Neural progenitor cell (in vitro differentiated cells): ENCODE measurements around the gene LAMA2. TPM values are rescaled to one million over a fixed set of nuclear protein-coding genes. Genes with fewer than 3 reads are reported as not detected.

ENCODE experiments used
- DNase-seq: peaks from one replicate; pipeline ENCODE4 v3.0.0-alpha.2; 2016; ENCODE audit warnings: low spot score
- H2AFZ ChIP-seq: fragments of 200-600 bp; sonication (generic); replicated peaks from 2 replicates; pipeline ENCODE4 v1.6.1; 2016; ENCODE audit warnings: antibody characterized with exemption
- H3F3A ChIP-seq: fragments of 200-600 bp; sonication (generic); 2 replicates; pipeline ENCODE4 v1.6.1; 2016; ENCODE audit warnings: antibody characterized with exemption, low read depth
- H3K27ac ChIP-seq: fragments of 200-600 bp; sonication (generic); 2 replicates; pipeline ENCODE4 v1.5.1; 2016; ENCODE audit warnings: mild to moderate bottlenecking
- H3K27me3 ChIP-seq: fragments of 200-600 bp; sonication (generic); 2 replicates; pipeline ENCODE4 v1.6.1; 2016; ENCODE audit warnings: mild to moderate bottlenecking, moderate library complexity
- H3K36me3 ChIP-seq: fragments of 200-600 bp; sonication (generic); 2 replicates; pipeline ENCODE4 v1.5.1; 2016
- H3K4me1 ChIP-seq: fragments of 200-600 bp; sonication (generic); 2 replicates; pipeline ENCODE4 v1.6.1; 2016; ENCODE audit warnings: mixed run types
- H3K4me2 ChIP-seq: fragments of 200-600 bp; sonication (generic); 2 replicates; pipeline ENCODE4 v1.6.1; 2016
- H3K4me3 ChIP-seq: fragments of 200-600 bp; sonication (generic); 2 replicates; pipeline ENCODE4 v1.5.1; 2016
- H3K79me2 ChIP-seq: fragments of 200-600 bp; sonication (generic); 2 replicates; pipeline ENCODE4 v1.6.1; 2016; ENCODE audit warnings: low read depth
- H3K9ac ChIP-seq: fragments of 200-600 bp; sonication (generic); 2 replicates; pipeline ENCODE4 v1.6.1; 2016
- H3K9me3 ChIP-seq: fragments of 200-600 bp; sonication (generic); 2 replicates; pipeline ENCODE4 v1.5.1; 2016; ENCODE audit warnings: low read depth
- H4K20me1 ChIP-seq: fragments of 200-600 bp; sonication (generic); 2 replicates; pipeline ENCODE4 v1.6.1; 2016; ENCODE audit warnings: low read depth
- H3K27ac Mint-ChIP-seq: 3 replicates; pipeline ENCODE4 v1.8.0; 2021; ENCODE audit warnings: mixed read lengths
- H3K27me3 Mint-ChIP-seq: 2 replicates; pipeline ENCODE4 v1.8.0; 2022; ENCODE audit warnings: low read depth, mild to moderate bottlenecking, inconsistent platforms, moderate library complexity, mixed read lengths; ENCODE audit not compliant: insufficient read depth
- H3K36me3 Mint-ChIP-seq: 3 replicates; pipeline ENCODE4 v1.8.0; 2021; ENCODE audit warnings: mixed read lengths
- H3K4me1 Mint-ChIP-seq: 3 replicates; pipeline ENCODE4 v1.8.0; 2021; ENCODE audit warnings: mixed read lengths
- H3K4me3 Mint-ChIP-seq: 3 replicates; pipeline ENCODE4 v1.8.0; 2021; ENCODE audit warnings: mild to moderate bottlenecking, moderate library complexity, mixed read lengths
- H3K9me3 Mint-ChIP-seq: 3 replicates; pipeline ENCODE4 v1.8.0; 2020; ENCODE audit warnings: mixed read lengths
- EZH2 ChIP-seq: fragments of 200-600 bp; sonication (generic); IDR thresholded peaks from 2 replicates; pipeline ENCODE4 v1.6.1; 2017; ENCODE audit warnings: antibody characterized with exemption, mild to moderate bottlenecking, moderate library complexity
- EZH2phosphoT487 ChIP-seq: fragments of 200-600 bp; sonication (generic); IDR thresholded peaks from 2 replicates; pipeline ENCODE4 v1.6.1; 2017; ENCODE audit warnings: antibody characterized with exemption
- total RNA-seq: library from RNA; depleted of rRNA; stranded (reverse); fragments of >200 nt; gene quantifications from 2 replicates; pipeline ENCODE4 v1.2.3, GENCODE V29; 2015; ENCODE audit warnings: low replicate concordance
- TF ChIP-seq, protein P1 (sequence below): fragments of 200-600 bp; sonication (generic); IDR thresholded peaks from 2 replicates; pipeline ENCODE4 v1.5.1; 2017; ENCODE audit warnings: antibody characterized with exemption, mild to moderate bottlenecking

Gene LAMA2
- total RNA-seq, 1 donor from 2014 or later: 1.5 TPM

DNA sequence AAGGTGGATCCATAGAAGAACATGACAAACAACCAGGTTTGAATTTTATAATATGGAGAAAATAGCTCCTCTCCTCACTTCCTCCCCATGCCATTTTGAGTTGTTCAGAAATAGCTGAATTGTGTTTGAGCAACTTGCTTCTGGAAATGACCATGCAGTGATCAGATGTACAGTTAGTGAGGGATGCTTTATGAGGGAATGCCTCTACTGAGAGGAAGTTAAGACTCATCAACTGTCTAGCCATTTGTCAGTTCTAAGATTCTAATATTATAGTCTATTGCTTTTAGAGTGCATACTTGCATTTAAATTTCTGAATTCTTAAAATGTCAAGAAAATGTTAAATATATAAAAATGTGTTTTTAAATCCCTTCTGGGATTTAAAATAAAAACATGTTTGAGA lies 3.8 kb downstream of the LAMA2 start:
- Histone ChIP-seq H3F3A (peaks cover 12% of the 10 kb centered on the region), H3K9me3 (no peaks in the 10 kb centered on the region), H3K27me3 (peaks cover 26% of the 10 kb centered on the region), H3K27ac (no peak overlapping the region), H3K4me1 (peaks cover 4% of the 10 kb centered on the region), H3K4me3 (no peak overlapping the region), H3K9ac (no peak overlapping the region), H2AFZ (no peak overlapping the region), H4K20me1 (no peaks in the 10 kb centered on the region), H3K79me2 (no peaks in the 10 kb centered on the region), H3K4me2 (no peak overlapping the region), H3K36me3 (no peaks in the 10 kb centered on the region)
- no peak for TF ChIP-seq EZH2phosphoT487
- TF ChIP-seq, protein P1, sequence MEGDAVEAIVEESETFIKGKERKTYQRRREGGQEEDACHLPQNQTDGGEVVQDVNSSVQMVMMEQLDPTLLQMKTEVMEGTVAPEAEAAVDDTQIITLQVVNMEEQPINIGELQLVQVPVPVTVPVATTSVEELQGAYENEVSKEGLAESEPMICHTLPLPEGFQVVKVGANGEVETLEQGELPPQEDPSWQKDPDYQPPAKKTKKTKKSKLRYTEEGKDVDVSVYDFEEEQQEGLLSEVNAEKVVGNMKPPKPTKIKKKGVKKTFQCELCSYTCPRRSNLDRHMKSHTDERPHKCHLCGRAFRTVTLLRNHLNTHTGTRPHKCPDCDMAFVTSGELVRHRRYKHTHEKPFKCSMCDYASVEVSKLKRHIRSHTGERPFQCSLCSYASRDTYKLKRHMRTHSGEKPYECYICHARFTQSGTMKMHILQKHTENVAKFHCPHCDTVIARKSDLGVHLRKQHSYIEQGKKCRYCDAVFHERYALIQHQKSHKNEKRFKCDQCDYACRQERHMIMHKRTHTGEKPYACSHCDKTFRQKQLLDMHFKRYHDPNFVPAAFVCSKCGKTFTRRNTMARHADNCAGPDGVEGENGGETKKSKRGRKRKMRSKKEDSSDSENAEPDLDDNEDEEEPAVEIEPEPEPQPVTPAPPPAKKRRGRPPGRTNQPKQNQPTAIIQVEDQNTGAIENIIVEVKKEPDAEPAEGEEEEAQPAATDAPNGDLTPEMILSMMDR: no peak
- no peak for TF ChIP-seq EZH2
- DNase-seq: no peak
- H3K9me3 Mint-ChIP-seq: peaks cover 2% of the 10 kb centered on the region
- H3K4me1 Mint-ChIP-seq: peaks cover 9% of the 10 kb centered on the region
- H3K36me3 Mint-ChIP-seq: no peaks in the 10 kb centered on the region
- peaks cover 6% of the 10 kb centered on the region for H3K27me3 Mint-ChIP-seq
- H3K4me3 Mint-ChIP-seq: no peak overlapping the region
- no peak overlapping the region for H3K27ac Mint-ChIP-seq

- H3K4me3 Mint-ChIP-seq: no peak overlapping the region
- no peak for DNase-seq
- Histone ChIP-seq H3K9ac (no peak overlapping the region), H3K4me3 (no peak overlapping the region), H3K9me3 (no peaks in the 10 kb centered on the region), H3F3A (no peaks in the 10 kb centered on the region), H3K79me2 (no peaks in the 10 kb centered on the region), H2AFZ (no peak overlapping the region), H3K4me1 (no peaks in the 10 kb centered on the region), H4K20me1 (no peaks in the 10 kb centered on the region), H3K4me2 (no peak overlapping the region), H3K27me3 (peaks cover 9% of the 10 kb centered on the region), H3K36me3 (no peaks in the 10 kb centered on the region), H3K27ac (no peak overlapping the region)
- no peaks in the 10 kb centered on the region for H3K9me3 Mint-ChIP-seq
- no peak overlapping the region for H3K27ac Mint-ChIP-seq
- H3K36me3 Mint-ChIP-seq: no peaks in the 10 kb centered on the region
- H3K27me3 Mint-ChIP-seq: peaks cover 2% of the 10 kb centered on the region
- no peaks in the 10 kb centered on the region for H3K4me1 Mint-ChIP-seq
- no peak for TF ChIP-seq EZH2
- TF ChIP-seq EZH2phosphoT487: no peak
- TF ChIP-seq, protein P1: no peak
These were observed 5.7 kb downstream of the LAMA2 start for GRCh38 chr6:128888444-128889175.

GRCh38 chr6:128889870-128890269 lies 6.9 kb downstream of the LAMA2 start:
- Histone ChIP-seq H3K4me1 (no peaks in the 10 kb centered on the region), H3K9ac (no peak overlapping the region), H3K27me3 (no peaks in the 10 kb centered on the region), H3K9me3 (no peaks in the 10 kb centered on the region), H3K4me3 (no peak overlapping the region), H4K20me1 (no peaks in the 10 kb centered on the region), H3K36me3 (no peaks in the 10 kb centered on the region), H3F3A (no peaks in the 10 kb centered on the region), H3K79me2 (no peaks in the 10 kb centered on the region), H3K4me2 (no peak overlapping the region), H2AFZ (no peak overlapping the region), H3K27ac (no peak overlapping the region)
- Mint-ChIP-seq H3K4me3 (no peak overlapping the region), H3K9me3 (no peaks in the 10 kb centered on the region), H3K27me3 (no peaks in the 10 kb centered on the region), H3K36me3 (no peaks in the 10 kb centered on the region), H3K27ac (no peak overlapping the region), H3K4me1 (no peaks in the 10 kb centered on the region)
- DNase-seq: no peak
- TF ChIP-seq, protein P1: no peak
- no peak for TF ChIP-seq EZH2
